ENCODE data around the gene MRGPRX4. TPM values are rescaled to one million over a fixed set of nuclear protein-coding genes. Genes with fewer than 3 reads are reported as not detected.

The MRGPRX4 gene
- total RNA-seq, 2 donors from 2014 or later: not detected

GRCh38 chr11:18168372-18168771, 4.3 kb upstream of the MRGPRX4 start:
- H3K27ac ChIP-seq (ENCODE audit: low read depth, low read length): no peak overlapping the region
- peaks cover 16% of the 10 kb centered on the region for H3K27me3 Mint-ChIP-seq (ENCODE audit: insufficient read depth)
- no peak for DNase-seq
- H3K4me1 ChIP-seq (ENCODE audit: control insufficient read depth, insufficient read depth, low read length): no peaks in the 10 kb centered on the region
- TF ChIP-seq CTCF (conservative IDR thresholded peaks at IDR 0.05): no peak
- no peak overlapping the region for H3K9ac ChIP-seq (ENCODE audit: extremely low read depth, low read length, poor library complexity, severe bottlenecking)
- H3K9me3 Mint-ChIP-seq: no peaks in the 10 kb centered on the region
- H3K4me3 Mint-ChIP-seq: no peak overlapping the region
- H3K27ac Mint-ChIP-seq: no peak overlapping the region
- peaks cover 10% of the 10 kb centered on the region for H3K27me3 ChIP-seq (ENCODE audit: control insufficient read depth, insufficient read depth, low read length, poor library complexity, severe bottlenecking)
- WGBS, 2 experiments (ENCODE audit: insufficient coverage in 1 of 2, insufficient read length in 1 of 2): 60 to 63% methylated on average over 1 of the region's 1 CpG
- H3K4me3 ChIP-seq (ENCODE audit: low read length): no peak overlapping the region
- H3K36me3 ChIP-seq (ENCODE audit: control insufficient read depth, insufficient read depth, low read length): no peaks in the 10 kb centered on the region
- H3K4me1 Mint-ChIP-seq: peaks cover 2% of the 10 kb centered on the region
- H3K36me3 Mint-ChIP-seq (ENCODE audit: low read depth): no peaks in the 10 kb centered on the region
- H3K9me3 ChIP-seq (ENCODE audit: control insufficient read depth, low read length): peaks cover 4% of the 10 kb centered on the region

GRCh38 chr11:18171377-18172000, 1.1 kb upstream of the MRGPRX4 start:
- no peak overlapping the region for H3K27ac Mint-ChIP-seq
- H3K4me3 Mint-ChIP-seq: no peak overlapping the region
- TF ChIP-seq CTCF (conservative IDR thresholded peaks at IDR 0.05): peak; percentile 91
- Histone ChIP-seq H3K9ac (ENCODE audit: extremely low read depth, low read length, poor library complexity, severe bottlenecking) (no peak overlapping the region), H3K4me3 (ENCODE audit: low read length) (no peak overlapping the region), H3K27ac (ENCODE audit: low read depth, low read length) (no peak overlapping the region), H3K4me1 (ENCODE audit: control insufficient read depth, insufficient read depth, low read length) (no peaks in the 10 kb centered on the region), H3K27me3 (ENCODE audit: control insufficient read depth, insufficient read depth, low read length, poor library complexity, severe bottlenecking) (peaks cover 22% of the 10 kb centered on the region), H3K9me3 (ENCODE audit: control insufficient read depth, low read length) (peaks cover 4% of the 10 kb centered on the region), H3K36me3 (ENCODE audit: control insufficient read depth, insufficient read depth, low read length) (no peaks in the 10 kb centered on the region)
- H3K27me3 Mint-ChIP-seq (ENCODE audit: insufficient read depth): peaks cover 9% of the 10 kb centered on the region
- DNase-seq: peak; percentile 81
- no peaks in the 10 kb centered on the region for H3K36me3 Mint-ChIP-seq (ENCODE audit: low read depth)
- H3K9me3 Mint-ChIP-seq: no peaks in the 10 kb centered on the region
- peaks cover 2% of the 10 kb centered on the region for H3K4me1 Mint-ChIP-seq
- 84 to 91% methylated on average over 3 to 4 of the region's 4 CpGs for whole genome bisulfite sequencing, 2 experiments (ENCODE audit: insufficient coverage in 1 of 2, insufficient read length in 1 of 2)

GRCh38 chr11:18173225-18173866, 709 bp downstream of the MRGPRX4 start:
- no peaks in the 10 kb centered on the region for H3K36me3 Mint-ChIP-seq (ENCODE audit: low read depth)
- peaks cover 2% of the 10 kb centered on the region for H3K4me1 Mint-ChIP-seq
- no peaks in the 10 kb centered on the region for H3K9me3 Mint-ChIP-seq

More at GRCh38 chr11:18173225-18173866, 709 bp downstream of the MRGPRX4 start:
- no peaks in the 10 kb centered on the region for H3K36me3 ChIP-seq (ENCODE audit: control insufficient read depth, insufficient read depth, low read length)
- no peak for TF ChIP-seq CTCF (conservative IDR thresholded peaks at IDR 0.05)
- no peaks in the 10 kb centered on the region for H3K9me3 ChIP-seq (ENCODE audit: control insufficient read depth, low read length)
- peaks cover 11% of the 10 kb centered on the region for H3K27me3 Mint-ChIP-seq (ENCODE audit: insufficient read depth)
- H3K4me3 ChIP-seq (ENCODE audit: low read length): no peak overlapping the region
- 88 to 95% methylated on average over 24 to 28 of the region's 28 CpGs for WGBS, 2 experiments (ENCODE audit: insufficient coverage in 1 of 2, insufficient read length in 1 of 2)
- no peak for DNase-seq
- no peak overlapping the region for H3K27ac Mint-ChIP-seq
- H3K4me3 Mint-ChIP-seq: no peak overlapping the region
- H3K9ac ChIP-seq (ENCODE audit: extremely low read depth, low read length, poor library complexity, severe bottlenecking): no peak overlapping the region
- no peak overlapping the region for H3K27ac ChIP-seq (ENCODE audit: low read depth, low read length)
- peaks cover 37% of the 10 kb centered on the region for H3K27me3 ChIP-seq (ENCODE audit: control insufficient read depth, insufficient read depth, low read length, poor library complexity, severe bottlenecking)
- H3K4me1 ChIP-seq (ENCODE audit: control insufficient read depth, insufficient read depth, low read length): no peaks in the 10 kb centered on the region
